ENCODE results near the gene IFT43. TPM values are rescaled to one million over a fixed set of nuclear protein-coding genes. Genes with fewer than 3 reads are reported as not detected.

The IFT43 gene
- 4.8 TPM for total RNA-seq

DNA sequence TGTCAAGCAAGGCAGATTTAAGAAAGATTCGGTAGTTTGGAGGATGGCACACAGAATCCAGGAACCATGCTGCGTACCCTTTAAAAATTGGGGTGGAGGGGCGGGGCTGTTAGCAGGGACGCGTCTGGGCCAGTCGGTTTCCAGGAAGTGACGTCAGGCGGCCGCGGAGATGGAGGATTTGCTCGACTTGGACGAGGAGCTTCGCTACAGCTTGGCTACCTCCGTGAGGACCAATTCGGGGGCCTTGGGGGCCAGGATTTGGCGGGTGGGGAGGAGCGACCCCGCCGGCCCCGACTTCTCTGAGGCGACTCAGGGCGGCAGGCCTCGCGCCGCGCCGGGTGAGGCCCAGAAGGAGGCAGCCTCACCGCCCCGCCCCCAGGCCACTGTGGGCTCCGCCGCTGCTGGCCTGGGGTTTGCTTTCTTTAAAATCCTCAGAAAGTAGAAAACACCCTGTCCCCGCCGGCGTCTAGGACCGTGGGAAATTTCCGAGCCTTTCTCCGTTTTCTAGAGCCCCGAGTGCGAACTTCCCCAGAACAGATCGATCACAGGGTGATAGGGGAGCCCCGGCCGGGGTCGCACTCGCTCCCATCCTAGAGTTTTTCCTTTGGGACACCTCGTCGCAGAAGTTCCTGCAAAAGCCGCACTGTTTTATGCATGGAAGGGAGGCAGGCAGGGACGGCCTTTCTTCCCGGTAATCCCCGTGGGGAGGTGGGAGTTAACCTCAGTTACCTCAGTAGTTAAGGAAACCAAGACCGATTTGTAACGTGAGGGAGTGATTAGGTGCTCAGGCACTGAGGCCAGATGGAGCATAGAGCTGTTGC is at the start of gene IFT43:
IFT43 (plus strand) TSS at position 146 of the 821 bp plus-strand sequence; CDS start at position 170, 24 bp downstream.
- Histone ChIP-seq H3K4me3 (ENCODE audit: low read length) (peak within 1 kb of the TSS; percentile 77), H3K4me1 (ENCODE audit: insufficient read depth, low read length) (peaks cover 23% of the 10 kb centered on the region), H3K27me3 (ENCODE audit: insufficient read depth, low read length) (no peaks in the 10 kb centered on the region), H3K9me3 (ENCODE audit: low read depth, low read length) (no peaks in the 10 kb centered on the region)

DNA sequence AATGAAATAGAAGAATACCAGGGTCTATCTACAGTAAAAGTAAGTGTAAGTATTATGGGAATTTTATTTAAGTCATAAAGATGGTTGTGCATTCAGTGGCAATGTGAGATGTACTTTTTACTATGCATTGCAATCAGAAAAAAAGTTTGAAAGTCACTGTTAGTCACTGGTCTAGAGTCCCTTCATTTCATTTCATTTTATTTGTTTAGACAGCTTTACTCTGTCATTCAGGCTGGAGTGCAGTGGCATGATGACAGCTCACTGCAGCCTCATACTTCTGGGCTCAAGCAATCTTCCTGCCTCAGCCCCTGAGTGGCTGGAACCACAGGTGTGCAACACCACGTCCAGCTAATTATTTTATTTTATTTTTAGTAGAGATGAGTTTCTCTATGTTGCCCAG is 46.4 kb upstream of the IFT43 start:
- no peaks in the 10 kb centered on the region for H3K9me3 ChIP-seq (ENCODE audit: low read depth, low read length)

DNA sequence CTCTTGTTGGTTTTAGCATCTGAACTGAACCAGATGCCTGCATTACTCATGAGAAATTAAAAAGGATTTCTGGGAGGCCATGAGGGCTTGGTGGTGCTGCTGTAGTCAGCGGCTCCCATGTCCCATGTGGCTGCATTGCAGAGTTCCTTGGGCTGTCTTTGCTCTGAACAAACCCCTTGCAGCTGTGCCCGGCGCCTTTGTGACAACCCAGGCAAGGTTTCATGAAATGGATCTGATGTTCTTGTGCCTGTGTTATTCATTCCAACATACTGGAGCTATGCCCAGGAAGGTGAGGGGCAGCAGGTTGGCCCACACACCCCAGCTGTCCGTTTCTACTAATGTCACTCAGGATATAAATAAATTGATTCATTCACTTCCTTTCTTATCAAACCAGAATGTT is 44.5 kb upstream of the IFT43 start:
- Histone ChIP-seq H3K9me3 (ENCODE audit: low read depth, low read length) (no peaks in the 10 kb centered on the region), H3K4me1 (ENCODE audit: insufficient read depth, low read length) (no peaks in the 10 kb centered on the region), H3K4me3 (ENCODE audit: low read length) (no peak overlapping the region), H3K27me3 (ENCODE audit: insufficient read depth, low read length) (no peaks in the 10 kb centered on the region)

More for the DNA sequence above, 46.4 kb upstream of the IFT43 start:
- H3K4me3 ChIP-seq (ENCODE audit: low read length): no peak overlapping the region
- H3K4me1 ChIP-seq (ENCODE audit: insufficient read depth, low read length): no peaks in the 10 kb centered on the region
- H3K27me3 ChIP-seq (ENCODE audit: insufficient read depth, low read length): no peaks in the 10 kb centered on the region

DNA sequence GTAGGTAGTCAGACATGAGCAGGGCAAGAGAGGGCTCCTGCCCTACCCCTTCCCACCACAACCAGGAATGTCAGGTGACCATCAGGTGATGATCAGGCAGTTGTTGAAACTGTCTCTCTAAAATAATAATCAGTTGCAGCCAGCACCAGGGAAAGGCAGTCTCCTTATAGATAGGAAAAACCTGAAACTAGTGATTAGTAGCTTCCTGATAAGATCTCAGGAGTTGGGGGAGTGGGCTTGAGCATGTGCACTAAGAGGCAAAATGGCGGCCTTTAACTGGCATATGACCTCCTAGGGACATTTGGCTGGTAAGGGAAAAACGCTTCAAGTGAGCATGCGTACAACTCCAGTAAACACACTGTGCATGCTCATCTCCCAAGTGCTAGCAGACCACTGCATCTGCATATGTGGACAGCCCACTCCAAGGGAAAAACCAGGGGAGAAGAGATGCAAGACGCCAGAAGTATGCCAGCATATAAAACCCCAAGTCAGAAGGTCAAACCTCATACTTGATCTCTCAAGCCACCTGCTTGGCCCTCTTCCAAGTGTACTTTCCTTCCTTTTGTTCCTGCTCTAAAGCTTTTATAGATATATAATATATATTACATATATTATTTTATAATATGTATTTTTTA is 40.8 kb upstream of the IFT43 start:
- H3K9me3 ChIP-seq (ENCODE audit: low read depth, low read length): no peaks in the 10 kb centered on the region
- no peaks in the 10 kb centered on the region for H3K4me1 ChIP-seq (ENCODE audit: insufficient read depth, low read length)
- no peaks in the 10 kb centered on the region for H3K27me3 ChIP-seq (ENCODE audit: insufficient read depth, low read length)
- no peak overlapping the region for H3K4me3 ChIP-seq (ENCODE audit: low read length)

DNA sequence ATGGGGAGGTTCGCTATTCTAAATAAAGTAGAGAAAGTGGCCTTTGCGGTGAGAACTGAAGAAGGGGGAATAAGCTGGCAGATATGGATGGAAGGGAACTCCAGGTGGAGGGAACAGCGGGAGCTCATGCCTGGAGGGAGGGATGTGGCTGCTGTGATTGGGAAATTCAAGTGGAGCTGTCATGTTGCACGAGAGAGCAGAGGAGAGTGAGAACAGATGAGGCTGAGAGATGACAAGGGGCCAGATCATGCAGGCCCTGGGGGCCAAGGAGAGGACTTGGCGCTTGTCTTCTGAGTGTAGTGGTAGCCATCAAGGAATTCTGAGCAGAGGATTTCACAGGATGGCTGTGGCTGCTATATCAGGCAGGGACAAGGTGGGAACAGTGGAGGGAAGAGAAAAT is 38.8 kb upstream of the IFT43 start:
- Histone ChIP-seq H3K4me3 (ENCODE audit: low read length) (no peak overlapping the region), H3K4me1 (ENCODE audit: insufficient read depth, low read length) (no peaks in the 10 kb centered on the region), H3K27me3 (ENCODE audit: insufficient read depth, low read length) (no peaks in the 10 kb centered on the region), H3K9me3 (ENCODE audit: low read depth, low read length) (no peaks in the 10 kb centered on the region)

DNA sequence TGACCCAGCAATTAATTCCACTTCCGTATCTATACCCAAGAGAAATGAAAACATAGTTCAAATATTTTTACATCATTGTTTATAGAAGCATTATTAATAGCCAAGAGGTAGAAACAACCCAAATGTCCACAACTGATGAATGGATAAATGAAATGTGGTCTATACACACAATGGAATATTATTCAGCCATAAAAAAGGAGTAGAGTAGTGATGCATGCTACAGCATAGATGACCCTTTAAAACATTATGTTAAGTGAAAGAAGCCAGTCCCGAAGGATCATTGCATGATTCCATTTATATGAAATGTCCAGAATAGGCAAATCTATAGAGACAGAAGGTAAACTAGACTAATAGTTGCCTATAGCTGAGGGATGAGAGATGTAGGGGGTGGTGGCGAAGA is 33.1 kb upstream of the IFT43 start:
- no peak overlapping the region for H3K4me3 ChIP-seq (ENCODE audit: low read length)
- H3K4me1 ChIP-seq (ENCODE audit: insufficient read depth, low read length): no peaks in the 10 kb centered on the region
- H3K9me3 ChIP-seq (ENCODE audit: low read depth, low read length): no peaks in the 10 kb centered on the region
- H3K27me3 ChIP-seq (ENCODE audit: insufficient read depth, low read length): no peaks in the 10 kb centered on the region

DNA sequence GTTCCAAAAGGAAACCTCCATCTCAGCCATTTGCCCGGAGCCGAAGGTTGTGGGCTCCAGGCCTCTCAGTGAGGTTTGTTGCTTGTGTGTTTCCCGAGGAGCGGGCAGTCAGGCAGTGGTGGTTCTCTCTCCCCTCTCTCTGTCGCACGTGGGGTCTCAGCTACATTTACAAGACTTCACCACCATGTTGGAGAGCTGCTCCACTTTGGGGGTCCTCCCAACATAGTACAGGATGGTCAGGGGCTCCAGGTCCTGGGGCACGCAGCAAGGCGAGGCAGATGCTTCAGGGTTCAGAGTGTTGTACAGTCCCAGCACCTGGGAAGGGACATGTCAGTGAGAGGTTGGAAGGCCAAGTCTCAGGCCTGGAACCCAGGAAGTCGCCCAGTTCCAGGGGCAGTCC is 26.5 kb upstream of the IFT43 start:
- H3K4me1 ChIP-seq (ENCODE audit: insufficient read depth, low read length): peaks cover 5% of the 10 kb centered on the region
- H3K27me3 ChIP-seq (ENCODE audit: insufficient read depth, low read length): no peaks in the 10 kb centered on the region
- no peaks in the 10 kb centered on the region for H3K9me3 ChIP-seq (ENCODE audit: low read depth, low read length)
- H3K4me3 ChIP-seq (ENCODE audit: low read length): no peak overlapping the region

DNA sequence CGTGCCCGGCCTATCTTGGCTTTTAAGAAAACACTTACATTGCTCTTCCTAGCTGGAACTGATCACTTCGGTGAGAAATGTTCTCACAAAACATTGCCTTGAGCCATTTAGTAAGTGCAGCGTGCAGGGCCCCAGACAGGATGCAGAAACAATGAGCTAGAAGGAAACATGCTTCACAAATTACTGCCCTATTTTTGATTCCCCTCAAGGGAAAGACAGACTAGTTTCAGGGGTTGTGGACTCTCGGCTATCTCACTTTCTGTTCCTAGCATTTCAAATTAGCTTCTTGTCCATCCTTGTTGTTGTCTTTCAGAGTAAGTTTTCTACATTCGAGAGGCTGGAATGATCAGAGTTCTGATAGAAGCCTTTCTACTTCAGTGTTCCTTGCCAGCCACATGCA is 25.3 kb upstream of the IFT43 start:
- H3K4me3 ChIP-seq (ENCODE audit: low read length): no peak overlapping the region
- H3K27me3 ChIP-seq (ENCODE audit: insufficient read depth, low read length): no peaks in the 10 kb centered on the region
- no peaks in the 10 kb centered on the region for H3K9me3 ChIP-seq (ENCODE audit: low read depth, low read length)
- H3K4me1 ChIP-seq (ENCODE audit: insufficient read depth, low read length): peaks cover 5% of the 10 kb centered on the region

DNA sequence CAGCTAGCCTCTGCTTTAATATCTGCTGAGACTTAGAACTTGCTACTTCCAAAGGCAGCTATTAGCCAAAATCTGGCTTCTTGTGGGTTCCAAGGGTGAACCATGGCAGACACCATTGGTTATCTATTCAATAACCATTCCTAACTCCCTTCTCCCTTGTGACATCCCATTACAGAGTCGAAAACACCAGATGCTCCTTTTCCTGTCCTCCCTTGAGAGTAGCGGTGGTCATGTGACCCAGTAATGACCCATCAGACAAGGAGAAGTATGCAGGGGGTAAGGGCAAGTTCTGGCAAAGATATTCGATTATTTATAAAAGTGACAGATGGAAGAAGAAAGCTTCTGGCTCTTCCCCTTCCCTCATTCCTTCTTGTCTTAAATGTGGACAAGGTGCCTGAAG is 23.9 kb upstream of the IFT43 start:
- Histone ChIP-seq H3K9me3 (ENCODE audit: low read depth, low read length) (no peaks in the 10 kb centered on the region), H3K4me3 (ENCODE audit: low read length) (no peak overlapping the region), H3K27me3 (ENCODE audit: insufficient read depth, low read length) (no peaks in the 10 kb centered on the region), H3K4me1 (ENCODE audit: insufficient read depth, low read length) (peaks cover 5% of the 10 kb centered on the region)

DNA sequence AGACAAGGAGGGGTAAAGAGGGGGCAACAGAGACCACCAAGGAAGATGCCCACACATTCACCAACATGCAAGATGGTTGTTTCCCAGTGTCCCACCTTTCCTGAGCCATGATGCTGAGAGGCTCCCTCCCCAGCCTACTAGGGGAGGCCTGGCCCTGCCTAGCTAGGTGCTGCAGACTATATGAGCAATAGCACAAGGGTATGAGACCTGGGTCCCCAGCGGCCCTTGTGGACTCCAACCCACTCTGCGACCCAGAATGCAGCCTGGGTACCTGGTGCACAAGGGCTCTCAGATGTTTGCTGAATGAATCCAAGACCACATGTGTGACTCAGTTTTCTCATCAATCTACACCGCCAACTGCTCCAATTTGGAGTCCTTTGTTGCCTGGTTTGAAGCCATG is 17.7 kb upstream of the IFT43 start:
- Histone ChIP-seq H3K27me3 (ENCODE audit: insufficient read depth, low read length) (no peaks in the 10 kb centered on the region), H3K9me3 (ENCODE audit: low read depth, low read length) (no peaks in the 10 kb centered on the region), H3K4me1 (ENCODE audit: insufficient read depth, low read length) (no peaks in the 10 kb centered on the region), H3K4me3 (ENCODE audit: low read length) (no peak overlapping the region)

DNA sequence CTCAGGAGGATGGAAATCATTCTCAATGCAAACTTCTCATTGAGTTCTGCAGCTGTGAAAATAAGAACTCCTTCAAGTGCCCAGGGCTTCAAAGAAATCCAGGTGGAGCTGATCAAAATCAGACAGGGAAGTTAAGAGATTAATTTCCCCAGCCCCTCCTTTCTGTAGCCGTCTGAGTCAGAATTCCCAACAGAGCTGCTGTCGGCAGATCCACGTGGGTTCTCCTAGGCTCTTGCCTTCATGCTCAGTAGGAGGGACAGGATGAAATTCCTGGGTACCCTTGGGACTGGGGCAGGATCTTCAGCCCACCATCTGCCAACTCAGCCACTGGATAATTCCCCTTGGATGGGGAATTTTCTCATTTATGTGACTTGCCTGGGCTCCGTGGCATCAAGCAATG is 17.1 kb upstream of the IFT43 start:
- Histone ChIP-seq H3K9me3 (ENCODE audit: low read depth, low read length) (no peaks in the 10 kb centered on the region), H3K4me1 (ENCODE audit: insufficient read depth, low read length) (no peaks in the 10 kb centered on the region), H3K4me3 (ENCODE audit: low read length) (no peak overlapping the region), H3K27me3 (ENCODE audit: insufficient read depth, low read length) (no peaks in the 10 kb centered on the region)

DNA sequence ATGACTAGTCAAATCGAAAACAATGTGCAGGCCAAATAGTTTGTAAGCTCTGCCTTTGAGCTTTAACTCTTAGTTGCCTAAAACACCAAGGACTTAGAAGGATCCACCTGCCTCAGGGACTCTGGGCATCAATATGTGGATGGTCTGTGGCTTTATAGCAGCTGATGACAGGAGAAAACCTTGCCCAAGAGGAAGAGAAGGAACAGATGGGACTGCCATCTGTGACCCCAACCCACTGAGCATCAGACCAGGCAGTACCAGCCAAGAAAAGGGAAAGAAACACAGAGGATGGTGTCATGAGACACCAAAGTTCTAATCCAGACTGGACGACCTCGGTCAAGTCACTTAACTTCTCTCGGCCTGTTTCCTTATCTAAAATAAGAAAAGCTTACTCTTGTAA is 16.4 kb upstream of the IFT43 start:
- Histone ChIP-seq H3K9me3 (ENCODE audit: low read depth, low read length) (no peaks in the 10 kb centered on the region), H3K4me3 (ENCODE audit: low read length) (no peak overlapping the region), H3K27me3 (ENCODE audit: insufficient read depth, low read length) (no peaks in the 10 kb centered on the region), H3K4me1 (ENCODE audit: insufficient read depth, low read length) (no peaks in the 10 kb centered on the region)

DNA sequence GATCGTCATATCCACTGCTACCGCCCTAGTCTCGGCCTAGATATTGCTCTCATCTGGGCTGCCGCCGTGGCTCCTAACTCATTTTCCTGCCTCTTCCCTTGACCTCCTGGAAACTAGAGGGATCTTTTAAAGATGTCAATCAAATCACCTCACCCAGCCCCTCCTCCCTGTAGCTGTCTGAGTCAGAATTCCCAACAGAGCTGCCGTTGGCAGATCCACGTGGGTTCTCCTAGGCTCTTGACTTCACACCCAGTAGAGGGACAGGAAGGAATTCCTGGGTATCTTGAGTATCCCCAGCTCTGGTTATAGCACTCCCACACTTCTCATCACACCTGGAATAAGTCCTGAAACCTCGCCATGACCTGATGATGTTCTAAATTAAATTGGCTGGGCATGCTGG is 15.7 kb upstream of the IFT43 start:
- Histone ChIP-seq H3K4me3 (ENCODE audit: low read length) (no peak overlapping the region), H3K4me1 (ENCODE audit: insufficient read depth, low read length) (no peaks in the 10 kb centered on the region), H3K9me3 (ENCODE audit: low read depth, low read length) (no peaks in the 10 kb centered on the region), H3K27me3 (ENCODE audit: insufficient read depth, low read length) (no peaks in the 10 kb centered on the region)

DNA sequence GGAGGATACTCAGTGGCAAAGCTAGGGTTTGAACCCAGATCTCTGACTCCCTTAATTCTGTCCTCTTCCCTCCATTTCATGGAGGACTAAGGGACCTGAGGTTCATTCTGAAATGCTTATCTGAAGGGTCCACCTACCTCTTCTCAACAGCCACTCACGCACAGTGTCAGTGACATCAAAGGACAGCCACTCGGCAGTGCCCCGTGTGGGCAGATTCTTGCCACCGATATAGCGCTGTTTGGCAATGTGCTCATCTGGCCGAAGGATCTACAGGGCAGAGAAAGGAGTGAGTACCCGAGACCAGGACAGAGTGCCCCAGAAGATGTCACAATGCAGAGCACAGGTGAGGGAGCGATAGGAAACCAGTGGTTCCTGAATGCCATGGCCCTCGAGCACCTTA is 14.6 kb upstream of the IFT43 start:
- no peaks in the 10 kb centered on the region for H3K27me3 ChIP-seq (ENCODE audit: insufficient read depth, low read length)
- no peak overlapping the region for H3K4me3 ChIP-seq (ENCODE audit: low read length)
- H3K4me1 ChIP-seq (ENCODE audit: insufficient read depth, low read length): no peaks in the 10 kb centered on the region
- no peaks in the 10 kb centered on the region for H3K9me3 ChIP-seq (ENCODE audit: low read depth, low read length)

DNA sequence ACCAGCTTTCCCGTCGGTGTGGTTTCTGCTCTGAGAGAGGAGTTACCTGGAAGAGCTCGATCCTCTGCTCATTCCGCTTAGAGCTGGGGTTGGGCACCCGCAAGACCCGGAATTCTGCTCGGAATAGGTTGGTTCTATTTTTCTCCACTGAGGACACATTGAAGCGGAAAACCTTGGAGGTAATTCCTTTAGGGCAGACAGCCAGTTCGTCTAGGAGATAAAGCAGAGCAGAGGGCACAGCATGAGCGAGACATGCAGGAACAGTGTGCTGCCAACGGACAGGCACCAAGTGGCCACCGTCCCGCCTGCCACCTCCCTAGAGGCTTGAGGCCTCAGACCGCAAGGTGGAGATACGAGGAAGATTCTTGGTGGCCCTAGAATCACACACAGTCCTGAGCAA is 14.1 kb upstream of the IFT43 start:
- Histone ChIP-seq H3K9me3 (ENCODE audit: low read depth, low read length) (no peaks in the 10 kb centered on the region), H3K4me1 (ENCODE audit: insufficient read depth, low read length) (no peaks in the 10 kb centered on the region), H3K4me3 (ENCODE audit: low read length) (no peak overlapping the region), H3K27me3 (ENCODE audit: insufficient read depth, low read length) (no peaks in the 10 kb centered on the region)
